ENCODE results near the gene UNC45A.

DNA sequence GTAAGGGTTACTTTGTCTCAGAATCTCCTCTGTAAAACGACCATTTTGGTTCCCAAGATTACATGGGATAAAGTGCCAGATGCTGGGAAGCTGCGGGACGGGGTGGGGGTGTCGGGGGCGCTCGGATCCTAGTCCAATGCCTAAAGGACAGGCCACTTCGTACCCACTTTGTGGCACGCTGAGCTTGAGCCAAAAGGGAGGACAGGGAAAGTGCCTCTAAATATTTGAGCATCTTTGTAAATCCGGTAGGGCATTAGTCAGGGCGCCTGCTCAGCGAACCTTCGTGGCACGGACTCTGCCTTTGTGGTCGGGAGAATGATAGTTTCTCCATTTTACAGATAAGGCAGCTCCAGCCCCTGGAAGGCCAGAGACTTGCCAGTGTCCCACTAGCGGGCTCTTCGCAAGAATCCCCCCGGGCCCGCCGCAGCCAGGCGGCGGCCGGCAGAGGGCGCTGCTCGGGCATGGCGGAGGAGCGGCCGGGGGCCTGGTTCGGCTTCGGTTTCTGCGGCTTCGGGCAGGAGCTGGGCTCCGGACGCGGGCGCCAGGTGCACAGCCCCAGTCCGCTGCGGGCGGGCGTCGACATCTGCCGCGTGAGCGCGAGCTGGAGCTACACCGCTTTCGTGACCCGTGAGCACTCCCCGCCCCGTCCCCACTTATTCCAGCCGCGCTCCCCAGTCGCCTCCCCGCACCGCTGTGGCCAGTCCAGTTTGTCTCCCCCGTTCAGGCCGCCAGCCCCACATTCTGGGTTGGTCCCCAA, 21.4 kb downstream of the UNC45A start:
- TF ChIP-seq, protein P1, sequence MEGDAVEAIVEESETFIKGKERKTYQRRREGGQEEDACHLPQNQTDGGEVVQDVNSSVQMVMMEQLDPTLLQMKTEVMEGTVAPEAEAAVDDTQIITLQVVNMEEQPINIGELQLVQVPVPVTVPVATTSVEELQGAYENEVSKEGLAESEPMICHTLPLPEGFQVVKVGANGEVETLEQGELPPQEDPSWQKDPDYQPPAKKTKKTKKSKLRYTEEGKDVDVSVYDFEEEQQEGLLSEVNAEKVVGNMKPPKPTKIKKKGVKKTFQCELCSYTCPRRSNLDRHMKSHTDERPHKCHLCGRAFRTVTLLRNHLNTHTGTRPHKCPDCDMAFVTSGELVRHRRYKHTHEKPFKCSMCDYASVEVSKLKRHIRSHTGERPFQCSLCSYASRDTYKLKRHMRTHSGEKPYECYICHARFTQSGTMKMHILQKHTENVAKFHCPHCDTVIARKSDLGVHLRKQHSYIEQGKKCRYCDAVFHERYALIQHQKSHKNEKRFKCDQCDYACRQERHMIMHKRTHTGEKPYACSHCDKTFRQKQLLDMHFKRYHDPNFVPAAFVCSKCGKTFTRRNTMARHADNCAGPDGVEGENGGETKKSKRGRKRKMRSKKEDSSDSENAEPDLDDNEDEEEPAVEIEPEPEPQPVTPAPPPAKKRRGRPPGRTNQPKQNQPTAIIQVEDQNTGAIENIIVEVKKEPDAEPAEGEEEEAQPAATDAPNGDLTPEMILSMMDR (tag by site-specific recombination; IDR thresholded peaks at IDR 0.05), result no peak
- no peak for TF ChIP-seq ZNF214 (tag by site-specific recombination; IDR thresholded peaks at IDR 0.05; ENCODE audit: borderline replicate concordance)
- TF ChIP-seq ZSCAN30 (tag by site-specific recombination; IDR thresholded peaks at IDR 0.05), result 0 out of 2 replicates have a peak, but pooled peaks have one; percentile 34
- TF ChIP-seq SP2 (tag by site-specific recombination; IDR thresholded peaks at IDR 0.05), result no peak
- no peak for TF ChIP-seq ZNF184 (tag by site-specific recombination; IDR thresholded peaks at IDR 0.05)
- no peak for TF ChIP-seq ZNF114 (tag by site-specific recombination; IDR thresholded peaks at IDR 0.05)
- TF ChIP-seq MEIS1 (CRISPR knock-in tag; IDR thresholded peaks at IDR 0.05; ENCODE audit: borderline replicate concordance), result no peak
- TF ChIP-seq GLIS2 (tag by site-specific recombination; IDR thresholded peaks at IDR 0.05), result no peak
- TF ChIP-seq ZBTB1 (tag by site-specific recombination; IDR thresholded peaks at IDR 0.05), result no peak
- TF ChIP-seq, protein P2, sequence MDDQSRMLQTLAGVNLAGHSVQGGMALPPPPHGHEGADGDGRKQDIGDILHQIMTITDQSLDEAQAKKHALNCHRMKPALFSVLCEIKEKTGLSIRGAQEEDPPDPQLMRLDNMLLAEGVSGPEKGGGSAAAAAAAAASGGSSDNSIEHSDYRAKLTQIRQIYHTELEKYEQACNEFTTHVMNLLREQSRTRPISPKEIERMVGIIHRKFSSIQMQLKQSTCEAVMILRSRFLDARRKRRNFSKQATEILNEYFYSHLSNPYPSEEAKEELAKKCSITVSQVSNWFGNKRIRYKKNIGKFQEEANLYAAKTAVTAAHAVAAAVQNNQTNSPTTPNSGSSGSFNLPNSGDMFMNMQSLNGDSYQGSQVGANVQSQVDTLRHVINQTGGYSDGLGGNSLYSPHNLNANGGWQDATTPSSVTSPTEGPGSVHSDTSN (CRISPR knock-in tag; IDR thresholded peaks at IDR 0.05), result 0 out of 2 replicates have a peak, but pooled peaks have one; percentile 4
- TF ChIP-seq SALL2 (tag by site-specific recombination; IDR thresholded peaks at IDR 0.05; ENCODE audit: borderline replicate concordance), result no peak
